AG04449 (cell line): ENCODE data around the gene SMIM43.

ENCODE experiments used
- CTCF ChIA-PET: fragments of 350-600 bp; formaldehyde crosslinking; extraction: SDS; loops from one replicate; lab custom pipeline; 2021; ENCODE audit warnings: antibody characterized with exemption; lab: Yijun Ruan, JAX
- POLR2A ChIA-PET: fragments of 400-600, 350-600 bp; formaldehyde crosslinking; extraction: SDS; loops from one replicate; lab custom pipeline; 2020; ENCODE audit warnings: antibody characterized with exemption, inconsistent platforms; lab: Yijun Ruan, JAX
- DNase-seq: peaks from one replicate; pipeline ENCODE4 v3.0.0-alpha.2; 2010; ENCODE audit warnings: low read depth, low spot score
- H3K4me3 ChIP-seq: 2 replicates; pipeline ENCODE4 v1.5.1; 2011; ENCODE audit warnings: low read depth, mild to moderate bottlenecking, control low read depth, low read length
- CTCF ChIP-seq: IDR thresholded peaks from one replicate; pipeline ENCODE4 v1.5.1; 2011; ENCODE audit warnings: mild to moderate bottlenecking, moderate library complexity, low read length, control low read depth, inconsistent platforms; ENCODE audit not compliant: insufficient read depth; ENCODE audit errors: missing control alignments

SMIM43 gene

GRCh38 chr4:121728066-121728465, 36.9 kb downstream of the SMIM43 start:
- CTCF ChIA-PET, result interaction anchor here (0.8 to 2.4 kb wide), 12 partner anchors 7 to 266 kb away, joined by 3 to 13 read pairs (median 4); partner anchors contain the start of gene ANXA5

GRCh38 chr4:121726642-121727268, 38.2 kb downstream of the SMIM43 start:
- CTCF ChIA-PET, result interaction anchor here (0.7 to 3.9 kb wide), 15 partner anchors 8 to 264 kb away, joined by 3 to 31 read pairs (median 6); partner anchors contain the start of genes ANXA5 and CCNA2
- POLR2A ChIA-PET, result interaction anchor here (2.3 kb wide), 1 partner anchor 30 kb away, joined by 24 read pairs; the partner anchor contains the start of gene ANXA5
- H3K4me3 ChIP-seq, result no peak overlapping the region
- TF ChIP-seq CTCF, result peak; percentile 51
- no peak for DNase-seq

More at GRCh38 chr4:121728066-121728465, 36.9 kb downstream of the SMIM43 start:
- POLR2A ChIA-PET, result interaction anchor here (0.8 to 2.3 kb wide), 3 partner anchors 32 to 62 kb away, joined by 3 to 24 read pairs (median 10); partner anchors contain the start of gene ANXA5
- DNase-seq, result peak; percentile 92
- H3K4me3 ChIP-seq, result no peak overlapping the region
- no peak for TF ChIP-seq CTCF

GRCh38 chr4:121724671-121725070, 40.3 kb downstream of the SMIM43 start:
- POLR2A ChIA-PET, result no interaction called here
- TF ChIP-seq CTCF, result no peak
- CTCF ChIA-PET, result interaction anchor here (1.0 to 3.9 kb wide), 14 partner anchors 9 to 853 kb away, joined by 3 to 31 read pairs (median 4); no protein-coding TSS in a partner anchor
- DNase-seq, result no peak
- H3K4me3 ChIP-seq, result no peak overlapping the region

GRCh38 chr4:121721700-121722099, 43.3 kb downstream of the SMIM43 start:
- H3K4me3 ChIP-seq, result no peak overlapping the region
- no peak for TF ChIP-seq CTCF
- CTCF ChIA-PET, result interaction anchor here (0.8 to 1.4 kb wide), 5 partner anchors 9 to 259 kb away, joined by 3 to 4 read pairs (median 3); no protein-coding TSS in a partner anchor
- DNase-seq, result no peak
- POLR2A ChIA-PET, result interaction anchor here (1.2 kb wide), 1 partner anchor 25 kb away, joined by 3 read pairs; the partner anchor contains the start of gene ANXA5

- no peak overlapping the region for H3K4me3 ChIP-seq
- POLR2A ChIA-PET, result no interaction called here
- CTCF ChIA-PET, result interaction anchor here (0.9 kb wide), 1 partner anchor 53 kb away, joined by 3 read pairs; no protein-coding TSS in a partner anchor
- TF ChIP-seq CTCF, result no peak
- DNase-seq, result no peak
Observed at GRCh38 chr4:121720109-121720508, 44.9 kb downstream of the SMIM43 start.

GRCh38 chr4:121717680-121718237, 47.2 kb downstream of the SMIM43 start:
- ChIA-PET CTCF (interaction anchor here (0.7 to 1.7 kb wide), 2 partner anchors 9 to 21 kb away, joined by 3 to 4 read pairs; partner anchors contain the start of gene ANXA5), POLR2A (no interaction called here)
- no peak for DNase-seq
- H3K4me3 ChIP-seq, result no peak overlapping the region
- no peak for TF ChIP-seq CTCF
